Measurements from ENCODE around the gene PKNOX2.

DNA sequence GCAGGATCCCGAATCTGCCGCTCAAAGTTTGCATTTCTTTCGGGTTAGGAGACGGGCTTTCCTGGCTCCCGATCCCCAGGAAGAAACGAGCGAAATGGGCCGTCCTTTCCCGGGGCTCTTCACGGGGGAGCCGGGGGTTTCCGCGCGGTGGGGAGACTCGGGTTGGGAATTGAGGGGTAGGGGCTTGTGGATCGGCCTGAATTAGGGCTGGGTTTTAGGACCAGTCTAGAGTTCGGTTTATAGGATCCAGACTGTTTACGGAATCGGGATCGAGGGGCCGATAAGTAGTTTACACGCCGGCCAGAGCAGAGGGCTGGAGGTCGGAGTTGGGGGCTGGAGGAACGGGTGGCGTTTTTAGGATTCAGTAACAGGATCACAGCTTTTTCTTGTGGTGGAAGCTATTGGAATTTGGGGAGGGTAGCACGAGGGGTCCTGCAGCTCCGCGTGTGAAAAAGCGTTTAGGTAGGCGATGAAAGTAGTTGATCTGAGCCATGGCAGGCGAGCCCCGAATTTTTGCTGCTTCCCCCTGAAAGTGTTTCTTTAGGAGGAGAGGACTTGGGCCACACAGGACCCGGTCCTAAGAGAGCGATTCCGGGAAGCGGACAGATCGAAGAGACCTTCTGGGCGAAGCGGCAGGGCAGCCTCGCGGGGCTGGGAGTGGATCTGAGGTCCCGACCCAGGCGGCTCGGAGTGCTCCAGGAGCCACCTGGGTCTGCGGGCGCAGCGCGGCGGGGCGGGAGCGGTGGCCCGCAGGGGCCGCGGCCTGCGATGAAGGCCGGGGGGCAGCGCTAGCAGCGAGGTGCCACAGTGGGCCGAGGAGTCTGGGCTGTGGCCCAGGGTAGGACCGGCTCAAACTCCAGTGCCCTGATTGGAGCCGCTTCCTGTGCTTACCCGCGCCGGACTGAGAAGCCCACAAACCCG is 1.6 kb downstream of the PKNOX2 start:
- TF ChIP-seq CTCF (IDR thresholded peaks at IDR 0.05) (no peak), EP300 (IDR thresholded peaks at IDR 0.05) (no peak), POLR2A (IDR thresholded peaks at IDR 0.05) (no peak)

Data from gastroesophageal sphincter (tissue), 3 donors.